ENCODE results near the gene MUC13.

DNA sequence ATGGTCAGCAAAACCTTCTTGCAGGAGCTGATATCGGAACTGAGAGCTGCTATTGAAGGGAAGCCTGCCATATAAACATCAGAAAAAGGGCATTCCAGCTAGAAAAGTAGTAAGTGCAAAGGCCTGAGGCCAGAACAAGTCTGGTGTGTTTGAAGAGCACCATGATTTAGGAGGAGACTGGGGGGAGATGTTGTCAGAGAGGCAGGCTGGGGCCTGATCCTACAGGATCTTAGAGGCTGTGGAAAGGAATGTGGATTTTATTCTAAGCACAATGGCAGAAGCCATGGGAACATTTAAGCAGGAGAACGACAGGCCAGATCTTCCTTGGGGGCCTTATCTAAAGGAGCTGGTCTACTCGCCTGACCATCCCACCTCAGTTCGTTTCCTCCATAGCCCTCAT lies 5.1 kb upstream of the MUC13 start:
- TF ChIP-seq, protein P1, sequence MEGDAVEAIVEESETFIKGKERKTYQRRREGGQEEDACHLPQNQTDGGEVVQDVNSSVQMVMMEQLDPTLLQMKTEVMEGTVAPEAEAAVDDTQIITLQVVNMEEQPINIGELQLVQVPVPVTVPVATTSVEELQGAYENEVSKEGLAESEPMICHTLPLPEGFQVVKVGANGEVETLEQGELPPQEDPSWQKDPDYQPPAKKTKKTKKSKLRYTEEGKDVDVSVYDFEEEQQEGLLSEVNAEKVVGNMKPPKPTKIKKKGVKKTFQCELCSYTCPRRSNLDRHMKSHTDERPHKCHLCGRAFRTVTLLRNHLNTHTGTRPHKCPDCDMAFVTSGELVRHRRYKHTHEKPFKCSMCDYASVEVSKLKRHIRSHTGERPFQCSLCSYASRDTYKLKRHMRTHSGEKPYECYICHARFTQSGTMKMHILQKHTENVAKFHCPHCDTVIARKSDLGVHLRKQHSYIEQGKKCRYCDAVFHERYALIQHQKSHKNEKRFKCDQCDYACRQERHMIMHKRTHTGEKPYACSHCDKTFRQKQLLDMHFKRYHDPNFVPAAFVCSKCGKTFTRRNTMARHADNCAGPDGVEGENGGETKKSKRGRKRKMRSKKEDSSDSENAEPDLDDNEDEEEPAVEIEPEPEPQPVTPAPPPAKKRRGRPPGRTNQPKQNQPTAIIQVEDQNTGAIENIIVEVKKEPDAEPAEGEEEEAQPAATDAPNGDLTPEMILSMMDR (IDR thresholded peaks at IDR 0.05) = no peak
- TF ChIP-seq ZFX (IDR thresholded peaks at IDR 0.05; ENCODE audit: borderline replicate concordance) = no peak
